Breast epithelium (tissue), 3 donors: Measurements from ENCODE around the gene ERF.

Source experiments
- POLR2A ChIP-seq: fragments of 450-650 bp; IDR thresholded peaks from one replicate; pipeline ENCODE4 v1.6.1; 2016; ENCODE audit warnings: antibody characterized with exemption, mild to moderate bottlenecking, moderate library complexity
- POLR2AphosphoS5 ChIP-seq, 3 donors: sonication (generic); formaldehyde crosslinking; IDR thresholded peaks; one replicate each; pipeline ENCODE4 v1.6.1; 2017; ENCODE audit warnings: antibody characterized with exemption in 3 of 3
- TF ChIP-seq, protein P1 (sequence below), 3 donors: fragments of 450-650 bp; IDR thresholded peaks; one replicate each; pipeline ENCODE4 v1.5.1; 2016 to 2017; ENCODE audit warnings: antibody characterized with exemption in 3 of 3, mild to moderate bottlenecking in 3 of 3, moderate library complexity in 3 of 3

- TF ChIP-seq, protein P1, sequence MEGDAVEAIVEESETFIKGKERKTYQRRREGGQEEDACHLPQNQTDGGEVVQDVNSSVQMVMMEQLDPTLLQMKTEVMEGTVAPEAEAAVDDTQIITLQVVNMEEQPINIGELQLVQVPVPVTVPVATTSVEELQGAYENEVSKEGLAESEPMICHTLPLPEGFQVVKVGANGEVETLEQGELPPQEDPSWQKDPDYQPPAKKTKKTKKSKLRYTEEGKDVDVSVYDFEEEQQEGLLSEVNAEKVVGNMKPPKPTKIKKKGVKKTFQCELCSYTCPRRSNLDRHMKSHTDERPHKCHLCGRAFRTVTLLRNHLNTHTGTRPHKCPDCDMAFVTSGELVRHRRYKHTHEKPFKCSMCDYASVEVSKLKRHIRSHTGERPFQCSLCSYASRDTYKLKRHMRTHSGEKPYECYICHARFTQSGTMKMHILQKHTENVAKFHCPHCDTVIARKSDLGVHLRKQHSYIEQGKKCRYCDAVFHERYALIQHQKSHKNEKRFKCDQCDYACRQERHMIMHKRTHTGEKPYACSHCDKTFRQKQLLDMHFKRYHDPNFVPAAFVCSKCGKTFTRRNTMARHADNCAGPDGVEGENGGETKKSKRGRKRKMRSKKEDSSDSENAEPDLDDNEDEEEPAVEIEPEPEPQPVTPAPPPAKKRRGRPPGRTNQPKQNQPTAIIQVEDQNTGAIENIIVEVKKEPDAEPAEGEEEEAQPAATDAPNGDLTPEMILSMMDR (IDR thresholded peaks at IDR 0.05) = no peak
- TF ChIP-seq POLR2A (no peak), POLR2AphosphoS5 (IDR thresholded peaks at IDR 0.05) (no peak)
Observed at GRCh38 chr19:42234364-42234763, 20.6 kb downstream of the ERF start.
